HEK293 (cell line): ENCODE data around the gene HGS.

Experiments used
- ATF2 ChIP-seq: fragments of 450-650 bp; formaldehyde crosslinking; IDR thresholded peaks from 2 replicates; pipeline ENCODE4 v1.5.1; 2016; ENCODE audit warnings: missing biosample characterization, missing genetic modification characterization, low read depth
- EGR2 ChIP-seq: fragments of 450-650 bp; formaldehyde crosslinking; IDR thresholded peaks from 2 replicates; pipeline ENCODE4 v1.5.1; 2016; ENCODE audit warnings: low read depth, missing biosample characterization, missing genetic modification characterization
- REST ChIP-seq: fragments of 450-650 bp; formaldehyde crosslinking; IDR thresholded peaks from 2 replicates; pipeline ENCODE4 v1.5.1; 2016; ENCODE audit warnings: missing biosample characterization, missing genetic modification characterization
- SETDB1 ChIP-seq: IDR thresholded peaks from one replicate; pipeline ENCODE4 v1.6.1; 2017; ENCODE audit warnings: mild to moderate bottlenecking, low read length, moderate library complexity, mixed read lengths; ENCODE audit not compliant: insufficient read length
- ZBTB1 ChIP-seq: fragments of 450-650 bp; formaldehyde crosslinking; IDR thresholded peaks from 2 replicates; pipeline ENCODE4 v1.5.1; 2016; ENCODE audit warnings: missing biosample characterization, missing genetic modification characterization
- ZBTB8A ChIP-seq: fragments of 450-650 bp; formaldehyde crosslinking; IDR thresholded peaks from 2 replicates; pipeline ENCODE4 v1.5.1; 2016; ENCODE audit warnings: missing biosample characterization, missing genetic modification characterization
- ZNF24 ChIP-seq: fragments of 450-650 bp; formaldehyde crosslinking; IDR thresholded peaks from 2 replicates; pipeline ENCODE4 v1.5.1; 2016; ENCODE audit warnings: missing biosample characterization, missing genetic modification characterization
- ZNF274 ChIP-seq, 2 experiments: fragments of 200-500 bp in 1 of 2; fragments of 450-650 bp in 1 of 2; sonication (Bioruptor generic) in 1 of 2; formaldehyde crosslinking in 1 of 2; IDR thresholded peaks; 2 replicates each; pipeline versions ENCODE4 v1.5.1 to v1.6.1; 2014 to 2016; ENCODE audit warnings: borderline replicate concordance in 1 of 2, inconsistent platforms in 1 of 2, low read length in 1 of 2, missing biosample characterization in 1 of 2, missing genetic modification characterization in 1 of 2
- ZNF513 ChIP-seq: fragments of 450-650 bp; IDR thresholded peaks from 2 replicates; pipeline ENCODE4 v1.5.1; 2018; ENCODE audit warnings: missing biosample characterization, missing genetic modification characterization
- ZNF514 ChIP-seq: fragments of 450-650 bp; formaldehyde crosslinking; IDR thresholded peaks from 2 replicates; pipeline ENCODE4 v1.5.1; 2016; ENCODE audit warnings: missing biosample characterization, missing genetic modification characterization
- ZNF521 ChIP-seq: fragments of 450-650 bp; formaldehyde crosslinking; IDR thresholded peaks from 2 replicates; pipeline ENCODE4 v1.5.1; 2017; ENCODE audit warnings: missing biosample characterization, mild to moderate bottlenecking, missing genetic modification characterization
- ZNF776 ChIP-seq: fragments of 450-650 bp; formaldehyde crosslinking; IDR thresholded peaks from 2 replicates; pipeline ENCODE4 v1.5.0; 2017; ENCODE audit warnings: missing biosample characterization, missing genetic modification characterization, borderline replicate concordance
- TF ChIP-seq, protein P1 (sequence below): fragments of 450-650 bp; formaldehyde crosslinking; IDR thresholded peaks from 2 replicates; pipeline ENCODE4 v1.5.1; 2016; ENCODE audit warnings: missing biosample characterization, missing genetic modification characterization
- TF ChIP-seq, protein P2 (sequence below): fragments of 450-650 bp; formaldehyde crosslinking; IDR thresholded peaks from 2 replicates; pipeline ENCODE4 v1.5.1; 2016; ENCODE audit warnings: missing biosample characterization, missing genetic modification characterization

GRCh38 chr17:81656118-81656743 is 27.6 kb upstream of the HGS start, which contains the start of gene PDE6G:
- TF ChIP-seq ATF2, result no peak
- TF ChIP-seq ZNF513, result no peak
- TF ChIP-seq ZNF521 (tag by site-specific recombination), result no peak
- TF ChIP-seq ZNF24 (tag by site-specific recombination), result no peak
- TF ChIP-seq, protein P1, sequence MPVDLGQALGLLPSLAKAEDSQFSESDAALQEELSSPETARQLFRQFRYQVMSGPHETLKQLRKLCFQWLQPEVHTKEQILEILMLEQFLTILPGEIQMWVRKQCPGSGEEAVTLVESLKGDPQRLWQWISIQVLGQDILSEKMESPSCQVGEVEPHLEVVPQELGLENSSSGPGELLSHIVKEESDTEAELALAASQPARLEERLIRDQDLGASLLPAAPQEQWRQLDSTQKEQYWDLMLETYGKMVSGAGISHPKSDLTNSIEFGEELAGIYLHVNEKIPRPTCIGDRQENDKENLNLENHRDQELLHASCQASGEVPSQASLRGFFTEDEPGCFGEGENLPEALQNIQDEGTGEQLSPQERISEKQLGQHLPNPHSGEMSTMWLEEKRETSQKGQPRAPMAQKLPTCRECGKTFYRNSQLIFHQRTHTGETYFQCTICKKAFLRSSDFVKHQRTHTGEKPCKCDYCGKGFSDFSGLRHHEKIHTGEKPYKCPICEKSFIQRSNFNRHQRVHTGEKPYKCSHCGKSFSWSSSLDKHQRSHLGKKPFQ (tag by site-specific recombination), result no peak
- no peak for TF ChIP-seq SETDB1
- no peak for TF ChIP-seq ZBTB8A (tag by site-specific recombination)
- no peak for TF ChIP-seq ZNF514
- TF ChIP-seq ZBTB1 (tag by site-specific recombination), result no peak
- TF ChIP-seq ZNF274 (IDR thresholded peaks at IDR 0.05; ENCODE audit: low read length), result no peak
- no peak for TF ChIP-seq ZNF274 (tag by site-specific recombination; IDR thresholded peaks at IDR 0.05; ENCODE audit: borderline replicate concordance)
- TF ChIP-seq EGR2 (tag by site-specific recombination), result no peak
- TF ChIP-seq, protein P2, sequence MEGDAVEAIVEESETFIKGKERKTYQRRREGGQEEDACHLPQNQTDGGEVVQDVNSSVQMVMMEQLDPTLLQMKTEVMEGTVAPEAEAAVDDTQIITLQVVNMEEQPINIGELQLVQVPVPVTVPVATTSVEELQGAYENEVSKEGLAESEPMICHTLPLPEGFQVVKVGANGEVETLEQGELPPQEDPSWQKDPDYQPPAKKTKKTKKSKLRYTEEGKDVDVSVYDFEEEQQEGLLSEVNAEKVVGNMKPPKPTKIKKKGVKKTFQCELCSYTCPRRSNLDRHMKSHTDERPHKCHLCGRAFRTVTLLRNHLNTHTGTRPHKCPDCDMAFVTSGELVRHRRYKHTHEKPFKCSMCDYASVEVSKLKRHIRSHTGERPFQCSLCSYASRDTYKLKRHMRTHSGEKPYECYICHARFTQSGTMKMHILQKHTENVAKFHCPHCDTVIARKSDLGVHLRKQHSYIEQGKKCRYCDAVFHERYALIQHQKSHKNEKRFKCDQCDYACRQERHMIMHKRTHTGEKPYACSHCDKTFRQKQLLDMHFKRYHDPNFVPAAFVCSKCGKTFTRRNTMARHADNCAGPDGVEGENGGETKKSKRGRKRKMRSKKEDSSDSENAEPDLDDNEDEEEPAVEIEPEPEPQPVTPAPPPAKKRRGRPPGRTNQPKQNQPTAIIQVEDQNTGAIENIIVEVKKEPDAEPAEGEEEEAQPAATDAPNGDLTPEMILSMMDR, result no peak
- TF ChIP-seq ZNF776 (tag by site-specific recombination), result no peak
- no peak for TF ChIP-seq REST
